Measurements from ENCODE around the gene EHMT1. TPM values are rescaled to one million over a fixed set of nuclear protein-coding genes. Genes with fewer than 3 reads are reported as not detected.
"Not testable (repeated sequence)": the region's sequence is repeated elsewhere in the genome, so short reads cannot be mapped to it uniquely, and the experiment has no call there.

EHMT1 gene
- total RNA-seq, 4 donors from 2014 or later: 57.6 to 103 (median 76.8) TPM

DNA sequence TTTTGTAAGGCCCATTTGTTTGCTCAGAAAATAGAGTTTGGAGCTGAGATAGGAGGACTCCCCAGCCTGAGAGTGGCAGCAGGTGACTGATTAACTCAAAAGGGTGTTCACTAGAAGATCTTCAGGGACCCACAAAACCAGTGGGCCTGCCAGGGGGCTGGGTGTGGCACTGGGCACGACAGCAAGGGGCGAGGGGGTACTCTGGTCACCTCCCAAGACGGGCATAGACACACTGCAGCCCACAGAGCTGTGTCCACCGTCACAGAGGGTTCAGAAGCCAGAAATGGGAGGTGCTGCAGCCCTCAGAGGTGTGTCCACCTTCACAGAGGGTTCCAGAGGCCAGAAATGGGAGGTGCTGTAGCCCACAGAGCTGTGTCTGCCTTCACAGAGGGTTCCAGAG is 183.2 kb downstream of the EHMT1 start:
- no peak for ATAC-seq (ENCODE audit: low FRiP score)

DNA sequence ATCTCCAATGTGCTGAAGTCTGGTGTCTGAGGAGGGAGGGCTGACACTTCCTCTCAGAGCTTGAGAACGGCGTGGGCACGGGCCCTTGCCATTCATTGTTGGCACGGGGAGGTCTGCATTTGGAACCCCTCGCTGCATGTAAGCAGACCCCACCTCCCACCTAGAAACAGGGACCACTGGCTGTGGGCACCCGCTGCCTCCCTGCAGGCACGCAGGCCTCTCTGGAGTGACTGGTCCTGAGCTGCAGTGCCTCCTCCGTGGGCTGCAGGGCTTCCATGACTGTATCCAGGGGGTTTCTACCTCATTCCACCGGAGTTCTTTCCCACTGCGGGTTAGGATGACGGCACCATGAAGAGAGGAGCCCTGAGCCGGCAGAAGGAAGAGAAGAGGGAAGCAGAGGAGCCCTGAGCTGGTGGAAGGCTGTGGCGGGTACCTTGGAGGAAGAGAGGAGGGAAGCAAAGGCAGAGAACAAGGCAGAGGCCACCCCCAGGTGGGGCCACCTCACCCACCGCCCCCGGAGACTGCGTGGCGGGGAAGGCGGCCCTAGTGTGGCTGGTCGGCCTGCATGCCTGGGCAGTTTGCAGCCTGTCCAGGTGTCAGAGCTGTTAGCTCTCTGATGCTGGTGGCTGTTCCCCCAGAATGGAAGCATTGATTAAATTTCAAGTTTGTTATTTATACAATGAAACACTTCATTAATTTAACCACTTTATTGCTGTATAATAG is 183.9 kb downstream of the EHMT1 start:
- DNase-seq (ENCODE audit: low spot score): no peak
- TF ChIP-seq, protein P1, sequence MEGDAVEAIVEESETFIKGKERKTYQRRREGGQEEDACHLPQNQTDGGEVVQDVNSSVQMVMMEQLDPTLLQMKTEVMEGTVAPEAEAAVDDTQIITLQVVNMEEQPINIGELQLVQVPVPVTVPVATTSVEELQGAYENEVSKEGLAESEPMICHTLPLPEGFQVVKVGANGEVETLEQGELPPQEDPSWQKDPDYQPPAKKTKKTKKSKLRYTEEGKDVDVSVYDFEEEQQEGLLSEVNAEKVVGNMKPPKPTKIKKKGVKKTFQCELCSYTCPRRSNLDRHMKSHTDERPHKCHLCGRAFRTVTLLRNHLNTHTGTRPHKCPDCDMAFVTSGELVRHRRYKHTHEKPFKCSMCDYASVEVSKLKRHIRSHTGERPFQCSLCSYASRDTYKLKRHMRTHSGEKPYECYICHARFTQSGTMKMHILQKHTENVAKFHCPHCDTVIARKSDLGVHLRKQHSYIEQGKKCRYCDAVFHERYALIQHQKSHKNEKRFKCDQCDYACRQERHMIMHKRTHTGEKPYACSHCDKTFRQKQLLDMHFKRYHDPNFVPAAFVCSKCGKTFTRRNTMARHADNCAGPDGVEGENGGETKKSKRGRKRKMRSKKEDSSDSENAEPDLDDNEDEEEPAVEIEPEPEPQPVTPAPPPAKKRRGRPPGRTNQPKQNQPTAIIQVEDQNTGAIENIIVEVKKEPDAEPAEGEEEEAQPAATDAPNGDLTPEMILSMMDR (IDR thresholded peaks at IDR 0.05): no peak
- no peak for ATAC-seq (ENCODE audit: low FRiP score)

More for the DNA sequence above, 183.2 kb downstream of the EHMT1 start:
- no peak for DNase-seq (ENCODE audit: low spot score)
- TF ChIP-seq, protein P1 (IDR thresholded peaks at IDR 0.05): no peak

DNA sequence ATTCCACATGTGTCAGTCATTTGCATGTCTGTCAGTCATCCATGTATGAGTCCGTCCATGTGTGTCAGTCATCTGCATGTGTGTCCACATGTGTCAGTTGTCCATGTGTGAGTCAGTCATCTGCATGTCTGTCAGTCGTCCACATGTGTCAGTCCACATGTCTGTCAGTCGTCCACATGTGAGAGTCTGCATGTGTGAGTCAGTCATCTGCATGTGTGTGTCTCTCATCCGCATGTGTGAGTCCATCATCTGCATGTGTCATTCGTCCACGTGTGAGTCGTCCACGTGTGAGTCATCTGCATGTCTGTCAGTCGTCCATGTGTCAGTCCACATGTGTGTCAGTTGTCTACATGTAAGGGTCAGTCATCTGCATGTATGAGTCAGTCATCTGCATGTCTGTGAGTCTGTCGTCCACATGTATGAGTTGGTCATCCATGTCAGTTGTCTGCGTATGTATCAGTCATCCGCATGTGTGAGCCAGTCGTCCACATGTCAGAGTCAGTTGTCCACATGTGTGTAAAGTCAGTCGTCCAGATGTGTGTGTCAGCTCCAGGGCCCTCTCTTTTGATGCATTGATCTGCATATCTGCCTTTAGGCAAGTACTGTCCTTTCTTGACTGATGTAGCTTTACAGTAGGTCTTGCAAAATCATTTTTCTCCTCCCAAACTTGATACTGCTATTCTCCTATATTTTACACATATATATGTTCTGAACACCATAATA is 186.3 kb downstream of the EHMT1 start:
- ATAC-seq (ENCODE audit: low FRiP score) (no peak), DNase-seq (ENCODE audit: low spot score) (no peak)
- TF ChIP-seq, protein P1 (IDR thresholded peaks at IDR 0.05): no peak

DNA sequence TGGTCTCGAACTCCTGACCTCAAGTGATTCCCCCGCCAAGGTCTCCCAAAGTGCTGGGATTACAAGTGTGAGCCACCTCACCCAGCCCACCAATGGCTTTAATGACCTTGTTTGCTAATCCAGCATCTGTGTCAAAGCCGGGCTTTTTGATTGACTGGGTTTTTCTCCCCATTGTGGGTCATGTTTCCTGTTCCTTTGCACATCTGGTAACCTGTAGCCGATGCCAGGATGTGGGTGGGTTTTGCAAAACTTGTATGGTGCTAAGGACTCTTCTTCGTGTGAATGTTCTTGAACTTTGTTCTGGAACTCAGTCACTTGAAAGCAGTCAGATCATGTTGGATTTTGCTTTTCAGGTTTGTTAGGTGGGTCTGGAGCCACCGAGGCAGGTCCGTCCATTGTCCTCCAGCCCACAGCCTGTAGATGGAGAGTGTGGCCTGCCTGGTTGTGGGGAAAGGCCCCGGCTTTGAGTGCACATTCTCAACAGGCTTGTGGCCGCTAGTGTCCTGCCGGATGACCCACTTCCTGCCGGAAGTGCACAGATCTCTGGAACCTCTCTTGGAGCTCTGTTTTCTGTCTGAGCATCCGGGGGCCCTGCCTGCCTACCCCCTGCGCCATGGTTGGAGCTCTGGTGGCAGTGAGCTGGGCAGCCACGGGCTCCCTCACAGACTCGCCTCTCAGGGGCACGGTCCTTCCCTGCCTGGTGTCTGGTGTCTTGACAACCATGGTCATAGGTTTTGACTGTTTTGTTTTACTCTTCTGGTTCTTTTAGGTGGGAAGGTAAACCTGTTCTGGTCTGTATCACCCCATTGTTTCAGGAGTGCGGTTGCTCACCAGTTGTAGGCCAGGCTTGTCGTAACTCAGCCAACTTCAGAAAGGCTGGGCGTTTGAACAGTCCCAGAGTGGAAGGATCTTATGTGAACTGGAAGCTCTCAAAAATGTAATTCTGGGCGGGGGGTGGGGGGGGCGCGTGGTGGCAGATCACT is 189.2 kb downstream of the EHMT1 start:
- ATAC-seq (ENCODE audit: low FRiP score) (no peak), DNase-seq (ENCODE audit: low spot score) (no peak)
- TF ChIP-seq, protein P1 (IDR thresholded peaks at IDR 0.05): no peak

DNA sequence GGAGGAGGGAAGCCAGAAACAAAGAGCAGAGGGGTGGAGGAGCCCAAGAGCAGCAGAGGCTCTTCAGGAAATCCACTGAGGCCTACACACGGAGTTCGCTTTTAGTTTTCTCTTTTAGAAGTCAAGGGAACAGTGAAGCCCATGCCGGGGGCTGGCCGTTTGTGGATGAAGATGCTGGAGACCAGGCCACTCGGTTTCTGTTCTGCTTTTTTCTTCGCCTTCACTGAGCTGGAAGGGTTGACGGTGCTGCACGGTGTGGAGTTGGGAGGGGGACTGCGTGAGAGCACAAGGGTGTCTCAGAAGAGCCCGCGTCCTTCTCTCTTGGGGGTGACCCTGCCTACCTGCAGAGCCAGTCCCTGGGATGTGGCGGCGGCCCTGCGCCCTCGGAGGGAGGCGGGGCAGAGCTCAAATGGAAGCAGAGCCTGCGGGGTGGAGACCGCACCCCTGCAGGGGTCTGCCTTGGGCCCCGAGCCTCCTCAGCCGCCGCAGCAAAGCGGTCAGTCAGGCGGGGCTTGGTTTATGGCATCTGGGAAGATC is 190.3 kb downstream of the EHMT1 start:
- DNase-seq (ENCODE audit: low spot score) (no peak), ATAC-seq (ENCODE audit: low FRiP score) (no peak)
- TF ChIP-seq, protein P1 (IDR thresholded peaks at IDR 0.05): no peak

DNA sequence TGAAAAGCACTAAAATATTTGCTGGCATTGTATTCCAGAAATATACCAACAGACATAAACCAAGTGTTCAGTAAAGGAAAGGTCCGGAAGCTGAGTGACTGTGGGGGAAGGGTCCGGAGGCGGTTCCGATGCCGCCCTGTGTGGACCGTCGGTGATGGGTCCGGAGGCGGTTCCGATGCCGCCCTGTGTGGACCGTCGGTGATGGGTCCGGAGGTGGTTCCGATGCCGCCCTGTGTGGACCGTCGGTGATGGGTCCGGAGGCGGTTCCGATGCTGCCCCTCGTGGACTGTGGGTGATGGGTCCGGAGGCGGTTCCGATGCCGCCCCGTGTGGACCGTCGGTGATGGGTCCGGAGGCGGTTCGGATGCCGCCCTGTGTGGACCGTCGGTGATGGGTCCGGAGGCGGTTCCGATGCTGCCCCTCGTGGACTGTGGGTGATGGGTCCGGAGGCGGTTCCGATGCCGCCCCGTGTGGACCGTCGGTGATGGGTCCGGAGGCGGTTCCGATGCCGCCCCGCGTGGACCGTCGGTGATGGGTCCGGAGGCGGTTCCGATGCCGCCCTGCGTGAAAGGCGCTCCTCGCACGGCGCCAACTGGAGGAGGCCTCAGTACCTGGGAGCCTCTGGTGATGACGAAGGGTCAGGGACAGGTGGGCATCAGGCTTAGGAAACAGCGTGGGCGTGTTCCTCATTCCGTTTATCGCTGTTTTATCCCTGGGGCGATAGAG is 191.1 kb downstream of the EHMT1 start:
- not testable (repeated sequence) for DNase-seq (ENCODE audit: low spot score); ATAC-seq (ENCODE audit: low FRiP score)
